Subcutaneous adipose tissue (tissue), 4 donors: Measurements from ENCODE around the gene PTMS. TPM values are rescaled to one million over a fixed set of nuclear protein-coding genes. Genes with fewer than 3 reads are reported as not detected.

Experiments
- CTCF ChIP-seq: fragments of 450-650 bp; IDR thresholded peaks from one replicate; pipeline ENCODE4 v1.5.1; 2016; ENCODE audit warnings: low read depth, mild to moderate bottlenecking, control low read depth, antibody characterized with exemption, moderate library complexity
- total RNA-seq, 4 donors: library from RNA; depleted of rRNA; stranded (reverse); fragments of >200 nt; gene quantifications; one replicate each; pipeline ENCODE4 v1.1.0, GENCODE V29; 2016

The PTMS gene
- total RNA-seq, 4 donors from 2014 or later: 60.3 to 118 (median 92.0) TPM

- TF ChIP-seq CTCF: no peak
Observed at GRCh38 chr12:6782119-6782518, 16.0 kb downstream of the PTMS start.

GRCh38 chr12:6782850-6783566 is 16.8 kb downstream of the PTMS start:
- no peak for TF ChIP-seq CTCF

DNA sequence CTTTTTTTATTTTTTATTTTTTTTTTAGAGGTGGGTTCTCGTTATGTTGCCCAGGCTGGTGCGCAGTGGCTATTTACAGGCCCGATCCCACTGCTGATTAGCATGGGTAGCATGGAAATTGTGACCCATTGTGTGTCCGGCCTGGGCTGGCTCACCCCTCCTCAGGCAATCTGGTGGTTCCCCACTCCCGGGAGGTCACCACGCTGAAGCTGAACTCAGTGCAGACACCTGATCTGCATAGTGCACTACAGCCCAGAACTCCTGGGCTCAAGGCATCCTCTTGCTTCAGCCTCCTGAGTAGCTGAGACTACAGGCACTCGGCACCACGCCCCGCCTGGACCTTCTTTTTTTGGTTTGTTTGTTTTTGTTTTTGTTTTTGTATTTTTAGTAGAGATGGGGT is 17.7 kb downstream of the PTMS start:
- no peak for TF ChIP-seq CTCF

DNA sequence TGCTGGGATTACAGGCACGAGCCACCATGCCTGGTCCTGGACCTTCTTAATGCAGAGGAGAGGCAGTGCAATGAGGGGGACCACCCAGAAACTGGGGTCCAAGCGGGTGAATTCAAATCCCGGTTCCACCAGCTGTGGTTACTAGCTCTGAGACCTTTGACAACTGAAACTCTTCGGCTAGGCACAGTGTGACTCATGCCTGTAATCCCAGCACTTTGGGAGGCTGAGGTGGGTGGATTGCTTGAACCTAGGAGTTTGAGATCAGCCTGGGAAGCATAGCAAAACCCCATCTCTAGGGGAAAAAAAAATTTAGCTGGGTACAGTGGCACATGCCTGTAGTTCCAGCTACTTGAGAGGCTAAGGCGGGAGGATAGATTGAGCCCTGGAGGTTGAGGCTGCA is 18.1 kb downstream of the PTMS start:
- TF ChIP-seq CTCF: no peak

DNA sequence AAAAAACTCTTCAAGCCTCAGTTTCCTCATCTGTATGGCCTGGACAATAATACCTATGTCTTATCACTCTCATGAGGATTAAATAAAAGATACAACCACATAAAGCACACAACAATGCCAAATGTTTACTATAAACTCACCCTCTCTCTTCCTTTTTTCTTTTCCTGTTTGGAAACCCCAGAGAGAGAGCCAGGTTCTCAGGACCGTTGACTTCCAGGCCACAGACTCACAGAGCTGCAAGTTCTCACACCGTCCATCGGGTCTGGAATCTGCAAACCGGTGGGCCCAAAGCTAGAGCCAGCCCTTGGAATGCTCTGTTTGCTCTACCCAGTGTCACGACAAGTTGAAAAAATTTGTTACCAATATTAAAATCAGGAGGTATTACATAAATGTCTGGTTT is 18.6 kb downstream of the PTMS start:
- TF ChIP-seq CTCF: no peak

DNA sequence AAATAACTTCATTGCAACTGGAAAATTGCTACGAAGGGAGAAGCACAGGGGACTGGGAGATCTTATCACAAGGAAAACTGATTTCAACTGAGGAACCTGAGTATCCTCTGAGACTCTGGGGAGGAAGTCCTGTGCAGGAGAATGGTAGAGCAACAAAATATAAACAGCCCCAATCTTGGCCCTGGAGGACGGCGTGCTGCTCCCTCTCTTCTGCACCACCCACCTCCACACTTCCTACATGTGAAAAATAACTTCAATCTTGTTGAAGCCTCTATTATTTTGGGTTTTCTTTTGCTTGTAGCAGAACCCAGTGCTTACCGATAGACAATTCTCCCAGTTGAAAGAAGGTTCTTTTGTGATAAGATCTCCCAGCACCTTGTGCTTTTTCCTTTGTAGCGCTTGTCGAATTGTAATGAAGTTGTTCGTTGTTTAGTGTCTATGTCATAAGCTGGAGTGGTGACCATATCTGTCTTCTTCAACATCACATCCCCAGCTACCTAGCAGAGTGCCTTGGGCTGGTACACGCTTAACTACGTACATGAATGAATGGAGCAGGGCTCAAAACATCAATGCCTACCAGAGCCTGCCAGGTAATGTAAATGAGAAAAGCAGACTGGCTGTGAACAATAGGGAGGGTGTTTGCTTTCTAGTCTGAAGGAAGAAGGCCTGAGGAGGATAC is 20.4 kb downstream of the PTMS start:
- no peak for TF ChIP-seq CTCF

DNA sequence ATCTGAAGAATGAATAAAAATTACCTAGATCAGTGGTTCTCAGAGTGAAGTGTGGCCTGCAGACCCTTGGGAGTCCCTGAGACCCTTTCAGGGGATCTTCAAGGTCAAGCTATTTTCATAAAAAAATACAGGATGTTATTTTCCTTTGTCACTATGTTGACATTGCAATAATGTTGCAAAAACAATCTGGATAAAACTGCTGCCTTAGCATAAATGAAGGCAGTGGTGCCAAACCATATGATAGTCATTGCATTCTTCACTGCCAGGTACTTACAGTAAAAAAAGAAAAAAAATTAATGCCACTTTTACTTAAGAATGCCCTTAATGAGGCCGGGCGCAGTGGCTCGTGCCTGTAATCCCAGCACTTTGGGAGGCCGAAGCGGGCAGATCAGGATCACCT is 21.1 kb downstream of the PTMS start:
- no peak for TF ChIP-seq CTCF
